Testis (tissue), 3 donors: ENCODE results near the gene CCRL2. TPM values are rescaled to one million over a fixed set of nuclear protein-coding genes. Genes with fewer than 3 reads are reported as not detected.

Experiments used
- DNase-seq: peaks from one replicate; pipeline ENCODE4 v3.0.0-alpha.2; 2019
- H3K27ac ChIP-seq, 2 donors: fragments of 200-600 bp; sonication (generic); one replicate each; pipeline ENCODE4 v1.5.1; 2019
- H3K27me3 ChIP-seq: fragments of 200-600 bp; sonication (generic); one replicate; pipeline ENCODE4 v1.5.1; 2019
- H3K36me3 ChIP-seq: fragments of 200-600 bp; sonication (generic); one replicate; pipeline ENCODE4 v1.5.1; 2017; ENCODE audit warnings: low read depth; ENCODE audit errors: missing control alignments
- H3K4me1 ChIP-seq: fragments of 200-600 bp; sonication (generic); one replicate; pipeline ENCODE4 v1.5.1; 2019
- H3K4me3 ChIP-seq, 2 donors: fragments of 200-600 bp; sonication (generic); one replicate each; pipeline ENCODE4 v1.5.1; 2017 to 2019
- H3K9me3 ChIP-seq: fragments of 200-600 bp; sonication (generic); one replicate; pipeline ENCODE4 v1.5.1; 2017
- POLR2A ChIP-seq: fragments of 450-650 bp; IDR thresholded peaks from one replicate; pipeline ENCODE4 v1.6.1; 2017; ENCODE audit warnings: antibody characterized with exemption, mild to moderate bottlenecking, moderate library complexity
- WGBS, 2 donors: methylation state at CpG; one replicate each; pipeline ENCODE4 v1.1.5; 2018; 5-methylcytosine and 5-hydroxymethylcytosine counted together
- intact Hi-C: fragments of 100-400 bp; cut with DNase I; formaldehyde crosslinking; loops from one replicate; pipeline ENCODE4 v1.15.1; 2023; ENCODE audit warnings: low total_unique reads
- polyA plus RNA-seq: library from polyadenylated mRNA; stranded (reverse); fragments of 350-450 nt; fragmentation: Illumina TruSeq; extraction: RNeasy Lipid Tissue Mini Kit (QIAGEN cat#74804); gene quantifications from one replicate; pipeline ENCODE4 v1.2.3, GENCODE V29; 2014; ENCODE audit warnings: low read depth, low replicate concordance; ENCODE audit not compliant: insufficient read depth
- total RNA-seq, 2 donors: library from RNA; depleted of rRNA; stranded (reverse); fragments of >200 nt; gene quantifications; one replicate each; pipeline ENCODE4 v1.2.3, GENCODE V29; 2016
- TF ChIP-seq, protein P1 (sequence below), 3 experiments: fragments of 450-650 bp in 2 of 3; fragments of 200-600 bp in 1 of 3; sonication (generic) in 1 of 3; IDR thresholded peaks; one replicate each; pipeline ENCODE4 v1.5.1; 2016 to 2019; ENCODE audit warnings: antibody characterized with exemption in 3 of 3, mild to moderate bottlenecking in 2 of 3, moderate library complexity in 1 of 3

Gene CCRL2
- total and polyA plus RNA-seq, 3 donors from 2014 or later, result 0.31 to 1.2 (median 0.87) TPM

DNA sequence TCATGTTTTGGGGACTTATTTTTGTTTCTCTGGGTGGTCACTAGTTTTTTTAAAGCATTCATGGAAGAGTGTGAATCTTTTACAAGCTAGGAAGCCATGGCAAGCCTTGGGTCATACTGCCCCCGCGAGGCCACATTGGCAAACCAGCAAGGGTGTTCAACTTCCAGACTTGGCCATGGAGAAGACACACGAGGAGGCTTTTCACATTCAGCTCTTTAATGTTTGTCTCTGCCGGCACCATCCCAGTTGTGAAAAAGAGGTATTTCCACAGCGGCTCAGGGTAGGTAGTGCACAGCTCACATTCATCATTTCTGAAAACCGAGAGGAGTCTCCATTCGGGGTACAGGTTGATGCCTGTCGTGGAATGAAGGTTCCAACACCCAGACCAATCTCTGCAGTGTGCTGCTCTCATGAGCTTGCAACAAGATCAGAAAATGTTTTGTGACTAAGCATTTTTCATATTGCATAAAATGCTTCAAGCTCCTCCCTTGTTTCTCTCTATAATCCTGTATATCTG lies 28.6 kb upstream of the CCRL2 start:
- H3K27me3 ChIP-seq, result no peaks in the 10 kb centered on the region
- no peaks in the 10 kb centered on the region for H3K4me1 ChIP-seq
- TF ChIP-seq, protein P1, sequence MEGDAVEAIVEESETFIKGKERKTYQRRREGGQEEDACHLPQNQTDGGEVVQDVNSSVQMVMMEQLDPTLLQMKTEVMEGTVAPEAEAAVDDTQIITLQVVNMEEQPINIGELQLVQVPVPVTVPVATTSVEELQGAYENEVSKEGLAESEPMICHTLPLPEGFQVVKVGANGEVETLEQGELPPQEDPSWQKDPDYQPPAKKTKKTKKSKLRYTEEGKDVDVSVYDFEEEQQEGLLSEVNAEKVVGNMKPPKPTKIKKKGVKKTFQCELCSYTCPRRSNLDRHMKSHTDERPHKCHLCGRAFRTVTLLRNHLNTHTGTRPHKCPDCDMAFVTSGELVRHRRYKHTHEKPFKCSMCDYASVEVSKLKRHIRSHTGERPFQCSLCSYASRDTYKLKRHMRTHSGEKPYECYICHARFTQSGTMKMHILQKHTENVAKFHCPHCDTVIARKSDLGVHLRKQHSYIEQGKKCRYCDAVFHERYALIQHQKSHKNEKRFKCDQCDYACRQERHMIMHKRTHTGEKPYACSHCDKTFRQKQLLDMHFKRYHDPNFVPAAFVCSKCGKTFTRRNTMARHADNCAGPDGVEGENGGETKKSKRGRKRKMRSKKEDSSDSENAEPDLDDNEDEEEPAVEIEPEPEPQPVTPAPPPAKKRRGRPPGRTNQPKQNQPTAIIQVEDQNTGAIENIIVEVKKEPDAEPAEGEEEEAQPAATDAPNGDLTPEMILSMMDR (IDR thresholded peaks at IDR 0.05), result peak in 2 of 3 experiments; percentile 24 to 40
- TF ChIP-seq POLR2A, result no peak
- intact Hi-C loops, result no loop called here
- peak; percentile 69 for DNase-seq
- 63 to 65% methylated on average over 8 of the region's 8 CpGs for WGBS, 2 donors
- no peak overlapping the region for H3K4me3 ChIP-seq
- H3K27ac ChIP-seq, result no peak overlapping the region
- H3K36me3 ChIP-seq, result no peaks in the 10 kb centered on the region
- H3K9me3 ChIP-seq, result no peaks in the 10 kb centered on the region

DNA sequence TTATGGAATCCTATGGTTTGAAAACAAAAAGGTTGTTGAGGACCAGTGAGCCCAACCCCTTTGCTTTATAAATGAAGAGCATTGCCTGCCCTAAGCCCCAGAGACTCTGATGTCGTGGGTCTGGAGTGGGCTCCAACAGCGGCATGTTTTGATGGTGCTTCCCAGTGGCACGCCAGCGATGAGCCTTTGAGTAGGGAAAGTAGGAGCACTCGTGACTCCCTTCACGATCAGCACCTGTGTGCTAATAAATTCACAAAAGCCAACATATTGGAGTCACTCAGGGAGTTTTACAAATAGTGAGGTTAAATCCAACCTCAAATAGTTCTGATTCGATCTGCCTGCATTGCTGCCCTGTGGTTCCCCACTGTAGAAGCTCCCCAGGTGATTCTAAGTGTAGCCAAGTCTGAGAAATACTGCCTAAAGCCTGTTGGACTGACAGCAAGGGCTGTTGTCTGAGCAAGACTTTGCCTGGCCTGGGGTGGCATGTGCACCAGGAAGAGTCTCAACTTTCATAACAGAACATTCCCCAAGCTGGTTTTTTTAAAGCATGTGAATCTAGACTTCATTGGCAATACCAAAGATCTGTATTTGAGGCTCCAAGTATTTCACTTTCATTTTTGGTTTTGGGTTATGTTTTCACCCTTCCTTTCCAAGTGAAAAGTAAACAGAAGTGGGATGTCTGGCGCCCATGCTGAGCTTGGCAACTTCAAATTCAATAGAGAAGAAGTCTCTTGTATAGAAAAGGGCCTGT lies 26.4 kb upstream of the CCRL2 start:
- H3K36me3 ChIP-seq, result no peaks in the 10 kb centered on the region
- H3K4me3 ChIP-seq, result no peak overlapping the region
- WGBS, 2 donors, result 83 to 85% methylated on average over 8 of the region's 8 CpGs
- no peak overlapping the region for H3K27ac ChIP-seq
- H3K9me3 ChIP-seq, result no peaks in the 10 kb centered on the region
- no peaks in the 10 kb centered on the region for H3K4me1 ChIP-seq
- no peak for TF ChIP-seq POLR2A
- TF ChIP-seq, protein P1 (IDR thresholded peaks at IDR 0.05), result no peak
- intact Hi-C loops, result no loop called here
- DNase-seq, result no peak
- no peaks in the 10 kb centered on the region for H3K27me3 ChIP-seq

DNA sequence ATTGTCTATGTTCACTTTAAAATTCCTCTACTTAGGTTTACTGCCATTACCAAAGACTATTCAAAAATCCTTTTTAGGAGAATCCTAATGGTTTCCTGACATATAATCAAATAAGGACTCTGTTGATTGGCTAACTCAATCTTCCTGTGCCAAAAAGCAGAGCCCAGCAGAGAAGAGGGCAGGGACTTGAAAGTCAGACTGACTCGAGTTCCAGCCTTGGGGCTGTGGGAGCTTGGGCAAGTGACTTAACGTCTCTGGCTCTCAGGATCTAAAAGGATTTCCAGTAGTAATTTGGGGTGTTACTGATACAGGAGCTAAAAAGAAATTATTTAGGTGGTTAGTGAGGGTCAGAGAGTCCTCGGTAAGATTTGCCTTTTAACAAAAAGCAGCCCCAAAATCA lies 25.4 kb upstream of the CCRL2 start:
- H3K4me1 ChIP-seq, result no peaks in the 10 kb centered on the region
- H3K27me3 ChIP-seq, result no peaks in the 10 kb centered on the region
- 46 to 56% methylated on average over 3 of the region's 3 CpGs for WGBS, 2 donors
- H3K9me3 ChIP-seq, result no peaks in the 10 kb centered on the region
- no peak overlapping the region for H3K27ac ChIP-seq
- no peak for DNase-seq
- no peaks in the 10 kb centered on the region for H3K36me3 ChIP-seq
- intact Hi-C loops, result no loop called here
- H3K4me3 ChIP-seq, result no peak overlapping the region
- TF ChIP-seq, protein P1 (IDR thresholded peaks at IDR 0.05), result no peak
- TF ChIP-seq POLR2A, result no peak

DNA sequence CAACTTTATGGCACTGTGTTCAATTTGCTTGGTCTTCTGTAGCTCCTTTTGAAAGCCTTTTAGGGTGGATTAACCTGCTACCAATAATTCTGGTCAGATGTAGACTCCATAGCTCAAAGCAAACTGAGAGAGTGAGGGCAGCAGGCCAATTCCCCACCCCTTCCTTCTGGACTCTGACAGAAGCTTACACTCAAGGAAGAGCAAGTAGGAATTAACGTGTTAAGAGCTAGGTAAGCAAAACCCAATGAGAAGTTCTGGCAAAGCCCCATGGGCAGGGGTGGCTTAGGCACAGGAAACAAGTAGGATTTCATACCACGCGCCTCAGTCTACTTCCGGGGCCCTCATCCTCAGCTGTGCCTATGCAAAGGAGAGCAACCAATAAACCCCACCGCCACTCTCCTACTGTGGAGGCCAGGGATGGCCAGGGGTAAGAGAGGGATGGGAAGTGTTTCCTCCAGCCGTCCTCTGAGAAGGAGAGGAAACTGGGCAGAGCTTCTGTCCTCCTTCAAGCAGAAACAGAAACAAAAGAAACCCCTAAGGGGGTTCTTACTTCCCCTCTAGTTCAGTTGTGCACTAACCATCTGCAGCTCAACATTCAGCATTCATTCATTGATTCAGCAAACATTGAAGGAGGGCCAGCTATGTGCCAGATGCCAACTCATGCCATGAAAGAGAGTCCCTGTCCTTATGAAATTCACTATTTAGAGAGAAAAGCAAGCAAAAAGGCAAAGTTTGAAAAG lies 23.7 kb upstream of the CCRL2 start:
- intact Hi-C loops, result no loop called here
- Histone ChIP-seq H3K27ac (no peak overlapping the region), H3K36me3 (no peaks in the 10 kb centered on the region), H3K4me3 (no peak overlapping the region), H3K27me3 (no peaks in the 10 kb centered on the region), H3K9me3 (no peaks in the 10 kb centered on the region), H3K4me1 (no peaks in the 10 kb centered on the region)
- TF ChIP-seq, protein P1 (IDR thresholded peaks at IDR 0.05), result no peak
- no peak for TF ChIP-seq POLR2A
- WGBS, 2 donors, result 64 to 75% methylated on average over 6 of the region's 6 CpGs
- DNase-seq, result no peak
